CD4-positive, CD25-positive, alpha-beta regulatory T cell (primary cell): ENCODE measurements around the gene SSR1. TPM values are rescaled to one million over a fixed set of nuclear protein-coding genes. Genes with fewer than 3 reads are reported as not detected.

Experiments used
- ATAC-seq, 2 donors: fragments of 150-1000 bp; cut with Tn5 transposase; one replicate each; pipeline ENCODE4 v1.10.0; 2021; ENCODE audit warnings: low read depth in 2 of 2, moderate number of reproducible peaks in 2 of 2, moderate library complexity in 1 of 2
- DNase-seq, 3 donors: peaks; one replicate each; pipeline versions ENCODE4 v3.0.0 to v3.0.0-alpha.2; 2012 to 2022; ENCODE audit warnings: mixed read lengths in 1 of 3
- H3K27ac ChIP-seq: one replicate; pipeline ENCODE4 v1.7.0; 2013; ENCODE audit warnings: mild to moderate bottlenecking, low read length; ENCODE audit not compliant: insufficient read depth, poor library complexity, severe bottlenecking
- H3K27me3 ChIP-seq: one replicate; pipeline ENCODE4 v1.7.0; 2013; ENCODE audit warnings: low read length; ENCODE audit not compliant: control insufficient read depth, insufficient read depth
- H3K36me3 ChIP-seq: one replicate; pipeline ENCODE4 v1.7.0; 2013; ENCODE audit warnings: mild to moderate bottlenecking, low read length, moderate library complexity; ENCODE audit not compliant: control insufficient read depth, insufficient read depth
- H3K4me1 ChIP-seq: 2 replicates; pipeline ENCODE4 v1.7.0; 2013; ENCODE audit warnings: mild to moderate bottlenecking, low read length; ENCODE audit not compliant: insufficient read depth, control insufficient read depth, poor library complexity, severe bottlenecking
- H3K4me3 ChIP-seq: one replicate; pipeline ENCODE4 v1.7.0; 2013; ENCODE audit warnings: low read depth, mild to moderate bottlenecking, low read length, moderate library complexity
- H3K9me3 ChIP-seq, 2 experiments: 1 replicate in 1 of 2; 2 replicates in 1 of 2; pipeline ENCODE4 v1.7.0; 2013; ENCODE audit warnings: low read length in 2 of 2, mild to moderate bottlenecking in 1 of 2, moderate library complexity in 1 of 2; ENCODE audit not compliant: control insufficient read depth in 2 of 2
- H3K27ac Mint-ChIP-seq, 3 donors: one replicate each; pipeline ENCODE4 v1.8.0; 2020 to 2022; ENCODE audit warnings: mild to moderate bottlenecking in 3 of 3, mixed read lengths in 3 of 3, moderate library complexity in 2 of 3
- H3K27me3 Mint-ChIP-seq: one replicate; pipeline ENCODE4 v1.8.0; 2022; ENCODE audit warnings: mild to moderate bottlenecking, mixed read lengths
- H3K36me3 Mint-ChIP-seq: one replicate; pipeline ENCODE4 v1.8.0; 2020; ENCODE audit warnings: mixed read lengths
- H3K4me1 Mint-ChIP-seq, 4 donors: one replicate each; pipeline ENCODE4 v1.8.0; 2020 to 2022; ENCODE audit warnings: mixed read lengths in 4 of 4, mild to moderate bottlenecking in 1 of 4
- H3K4me3 Mint-ChIP-seq, 4 donors: one replicate each; pipeline ENCODE4 v1.8.0; 2020 to 2022; ENCODE audit warnings: mild to moderate bottlenecking in 4 of 4, mixed read lengths in 4 of 4, moderate library complexity in 3 of 4
- H3K9me3 Mint-ChIP-seq, 7 donors: one replicate each; pipeline ENCODE4 v1.8.0; 2020 to 2022; ENCODE audit warnings: mixed read lengths in 7 of 7, mild to moderate bottlenecking in 3 of 7, moderate library complexity in 2 of 7
- polyA plus RNA-seq, 4 donors: library from polyadenylated mRNA; unstranded; fragments of 300-500 nt; fragmentation: Illumina TruSeq; gene quantifications; one replicate each; pipeline ENCODE4 v1.2.3, GENCODE V29; 2021
- total RNA-seq: library from RNA; stranded (reverse); gene quantifications from one replicate; pipeline ENCODE4 v1.2.3, GENCODE V29; 2022

The SSR1 gene
- total and polyA plus RNA-seq, 5 donors from 2014 or later, result 81.0 to 207 (median 164) TPM

DNA sequence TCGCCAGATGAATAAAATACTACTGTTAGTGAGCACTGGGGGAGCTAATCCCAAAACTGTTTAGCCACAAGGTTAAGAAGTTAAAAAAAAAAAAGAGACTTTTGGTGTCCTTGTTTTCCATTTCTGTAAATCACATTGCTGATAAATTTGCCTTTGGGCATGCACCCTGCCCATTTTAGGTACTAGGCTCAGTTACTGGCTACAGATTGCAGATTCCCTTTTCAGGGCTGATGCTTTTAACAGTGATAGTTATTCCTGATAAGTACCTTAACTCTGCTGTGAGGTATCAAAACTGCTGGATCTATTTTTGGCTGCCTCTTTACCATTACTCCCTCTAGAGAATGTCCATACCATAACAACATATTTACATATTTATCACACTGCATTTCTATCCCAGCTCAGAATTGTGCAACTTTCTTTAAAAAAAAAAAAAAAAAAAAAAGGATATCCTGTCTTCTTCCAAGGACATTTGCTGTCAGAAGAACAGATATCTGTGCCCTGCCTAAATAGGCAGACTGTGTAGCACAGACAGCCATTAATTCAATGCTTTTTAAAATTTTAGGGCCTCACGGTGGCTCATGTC lies 94.5 kb downstream of the SSR1 start:
- DNase-seq, result no peak
- Mint-ChIP-seq H3K4me1 (peaks cover 0 to 10% (median 4%) of the 10 kb centered on the region in 4 donors), H3K9me3 (no peaks in the 10 kb centered on the region), H3K27me3 (no peaks in the 10 kb centered on the region), H3K4me3 (no peak overlapping the region), H3K36me3 (peaks cover 30% of the 10 kb centered on the region), H3K27ac (no peak overlapping the region)
- Histone ChIP-seq H3K9me3 (no peaks in the 10 kb centered on the region), H3K4me1 (no peaks in the 10 kb centered on the region), H3K4me3 (no peak overlapping the region), H3K27ac (no peak overlapping the region), H3K36me3 (peaks cover 75% of the 10 kb centered on the region), H3K27me3 (no peaks in the 10 kb centered on the region)
- no peak for ATAC-seq

Other genes with a start within 250 kb of the SSR1 start
- gene RREB1, start 205.2 kb downstream of the SSR1 start, total RNA-seq, result 45.2 TPM
- gene RREB1, start 205.2 kb downstream of the SSR1 start, polyA plus RNA-seq, result 1 to 10 TPM; 1.2 to 3.8 (median 2.1) TPM
- gene CAGE1, start 76.5 kb upstream of the SSR1 start, total RNA-seq, result 0.57 TPM
- gene CAGE1, start 76.5 kb upstream of the SSR1 start, polyA plus RNA-seq, result under 1 TPM in 1 of 4 donors, not detected in 3; 0.08 TPM
- 51.3 TPM for gene RIOK1, start 76.6 kb upstream of the SSR1 start, total RNA-seq
- 10 to 100 TPM; 15.9 to 19.4 (median 16.3) TPM for gene RIOK1, start 76.6 kb upstream of the SSR1 start, polyA plus RNA-seq
- not detected for gene DSP, start 228.5 kb upstream of the SSR1 start, total RNA-seq
- gene DSP, start 228.5 kb upstream of the SSR1 start, polyA plus RNA-seq, result under 1 TPM in 1 of 4 donors, not detected in 3; 0.06 TPM